ENCODE results near the gene SDC1.

DNA sequence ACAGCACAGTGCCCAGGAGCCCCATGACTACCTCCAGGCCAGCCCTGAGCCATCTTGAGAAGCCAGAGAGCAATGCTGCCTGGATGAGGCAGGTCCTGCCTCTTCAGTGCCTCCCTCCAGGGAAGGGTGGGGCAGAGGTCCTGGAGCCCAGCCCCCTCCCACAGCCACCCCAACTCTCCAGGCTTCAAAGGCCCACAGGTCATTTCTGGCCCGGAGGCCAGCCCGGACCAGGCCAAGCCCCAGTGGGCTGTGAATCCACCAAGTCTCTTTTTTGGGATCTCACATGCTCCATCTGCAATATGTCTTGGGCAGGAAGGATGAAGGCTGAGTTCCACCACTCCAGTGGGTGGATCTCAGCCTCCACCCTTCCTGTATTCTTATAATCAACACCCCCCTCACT, 36.7 kb downstream of the SDC1 start:
- TF ChIP-seq EP300 (IDR thresholded peaks at IDR 0.05; ENCODE audit: borderline replicate concordance in 1 of 2, low read depth in 2 of 2, low read length in 2 of 2), result no peak
- TF ChIP-seq, protein P1, sequence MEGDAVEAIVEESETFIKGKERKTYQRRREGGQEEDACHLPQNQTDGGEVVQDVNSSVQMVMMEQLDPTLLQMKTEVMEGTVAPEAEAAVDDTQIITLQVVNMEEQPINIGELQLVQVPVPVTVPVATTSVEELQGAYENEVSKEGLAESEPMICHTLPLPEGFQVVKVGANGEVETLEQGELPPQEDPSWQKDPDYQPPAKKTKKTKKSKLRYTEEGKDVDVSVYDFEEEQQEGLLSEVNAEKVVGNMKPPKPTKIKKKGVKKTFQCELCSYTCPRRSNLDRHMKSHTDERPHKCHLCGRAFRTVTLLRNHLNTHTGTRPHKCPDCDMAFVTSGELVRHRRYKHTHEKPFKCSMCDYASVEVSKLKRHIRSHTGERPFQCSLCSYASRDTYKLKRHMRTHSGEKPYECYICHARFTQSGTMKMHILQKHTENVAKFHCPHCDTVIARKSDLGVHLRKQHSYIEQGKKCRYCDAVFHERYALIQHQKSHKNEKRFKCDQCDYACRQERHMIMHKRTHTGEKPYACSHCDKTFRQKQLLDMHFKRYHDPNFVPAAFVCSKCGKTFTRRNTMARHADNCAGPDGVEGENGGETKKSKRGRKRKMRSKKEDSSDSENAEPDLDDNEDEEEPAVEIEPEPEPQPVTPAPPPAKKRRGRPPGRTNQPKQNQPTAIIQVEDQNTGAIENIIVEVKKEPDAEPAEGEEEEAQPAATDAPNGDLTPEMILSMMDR (IDR thresholded peaks at IDR 0.05; ENCODE audit: control extremely low read depth in 1 of 3, insufficient read depth in 1 of 3, low read depth in 1 of 3, low read length in 3 of 3), result no peak
- TF ChIP-seq, protein P2, sequence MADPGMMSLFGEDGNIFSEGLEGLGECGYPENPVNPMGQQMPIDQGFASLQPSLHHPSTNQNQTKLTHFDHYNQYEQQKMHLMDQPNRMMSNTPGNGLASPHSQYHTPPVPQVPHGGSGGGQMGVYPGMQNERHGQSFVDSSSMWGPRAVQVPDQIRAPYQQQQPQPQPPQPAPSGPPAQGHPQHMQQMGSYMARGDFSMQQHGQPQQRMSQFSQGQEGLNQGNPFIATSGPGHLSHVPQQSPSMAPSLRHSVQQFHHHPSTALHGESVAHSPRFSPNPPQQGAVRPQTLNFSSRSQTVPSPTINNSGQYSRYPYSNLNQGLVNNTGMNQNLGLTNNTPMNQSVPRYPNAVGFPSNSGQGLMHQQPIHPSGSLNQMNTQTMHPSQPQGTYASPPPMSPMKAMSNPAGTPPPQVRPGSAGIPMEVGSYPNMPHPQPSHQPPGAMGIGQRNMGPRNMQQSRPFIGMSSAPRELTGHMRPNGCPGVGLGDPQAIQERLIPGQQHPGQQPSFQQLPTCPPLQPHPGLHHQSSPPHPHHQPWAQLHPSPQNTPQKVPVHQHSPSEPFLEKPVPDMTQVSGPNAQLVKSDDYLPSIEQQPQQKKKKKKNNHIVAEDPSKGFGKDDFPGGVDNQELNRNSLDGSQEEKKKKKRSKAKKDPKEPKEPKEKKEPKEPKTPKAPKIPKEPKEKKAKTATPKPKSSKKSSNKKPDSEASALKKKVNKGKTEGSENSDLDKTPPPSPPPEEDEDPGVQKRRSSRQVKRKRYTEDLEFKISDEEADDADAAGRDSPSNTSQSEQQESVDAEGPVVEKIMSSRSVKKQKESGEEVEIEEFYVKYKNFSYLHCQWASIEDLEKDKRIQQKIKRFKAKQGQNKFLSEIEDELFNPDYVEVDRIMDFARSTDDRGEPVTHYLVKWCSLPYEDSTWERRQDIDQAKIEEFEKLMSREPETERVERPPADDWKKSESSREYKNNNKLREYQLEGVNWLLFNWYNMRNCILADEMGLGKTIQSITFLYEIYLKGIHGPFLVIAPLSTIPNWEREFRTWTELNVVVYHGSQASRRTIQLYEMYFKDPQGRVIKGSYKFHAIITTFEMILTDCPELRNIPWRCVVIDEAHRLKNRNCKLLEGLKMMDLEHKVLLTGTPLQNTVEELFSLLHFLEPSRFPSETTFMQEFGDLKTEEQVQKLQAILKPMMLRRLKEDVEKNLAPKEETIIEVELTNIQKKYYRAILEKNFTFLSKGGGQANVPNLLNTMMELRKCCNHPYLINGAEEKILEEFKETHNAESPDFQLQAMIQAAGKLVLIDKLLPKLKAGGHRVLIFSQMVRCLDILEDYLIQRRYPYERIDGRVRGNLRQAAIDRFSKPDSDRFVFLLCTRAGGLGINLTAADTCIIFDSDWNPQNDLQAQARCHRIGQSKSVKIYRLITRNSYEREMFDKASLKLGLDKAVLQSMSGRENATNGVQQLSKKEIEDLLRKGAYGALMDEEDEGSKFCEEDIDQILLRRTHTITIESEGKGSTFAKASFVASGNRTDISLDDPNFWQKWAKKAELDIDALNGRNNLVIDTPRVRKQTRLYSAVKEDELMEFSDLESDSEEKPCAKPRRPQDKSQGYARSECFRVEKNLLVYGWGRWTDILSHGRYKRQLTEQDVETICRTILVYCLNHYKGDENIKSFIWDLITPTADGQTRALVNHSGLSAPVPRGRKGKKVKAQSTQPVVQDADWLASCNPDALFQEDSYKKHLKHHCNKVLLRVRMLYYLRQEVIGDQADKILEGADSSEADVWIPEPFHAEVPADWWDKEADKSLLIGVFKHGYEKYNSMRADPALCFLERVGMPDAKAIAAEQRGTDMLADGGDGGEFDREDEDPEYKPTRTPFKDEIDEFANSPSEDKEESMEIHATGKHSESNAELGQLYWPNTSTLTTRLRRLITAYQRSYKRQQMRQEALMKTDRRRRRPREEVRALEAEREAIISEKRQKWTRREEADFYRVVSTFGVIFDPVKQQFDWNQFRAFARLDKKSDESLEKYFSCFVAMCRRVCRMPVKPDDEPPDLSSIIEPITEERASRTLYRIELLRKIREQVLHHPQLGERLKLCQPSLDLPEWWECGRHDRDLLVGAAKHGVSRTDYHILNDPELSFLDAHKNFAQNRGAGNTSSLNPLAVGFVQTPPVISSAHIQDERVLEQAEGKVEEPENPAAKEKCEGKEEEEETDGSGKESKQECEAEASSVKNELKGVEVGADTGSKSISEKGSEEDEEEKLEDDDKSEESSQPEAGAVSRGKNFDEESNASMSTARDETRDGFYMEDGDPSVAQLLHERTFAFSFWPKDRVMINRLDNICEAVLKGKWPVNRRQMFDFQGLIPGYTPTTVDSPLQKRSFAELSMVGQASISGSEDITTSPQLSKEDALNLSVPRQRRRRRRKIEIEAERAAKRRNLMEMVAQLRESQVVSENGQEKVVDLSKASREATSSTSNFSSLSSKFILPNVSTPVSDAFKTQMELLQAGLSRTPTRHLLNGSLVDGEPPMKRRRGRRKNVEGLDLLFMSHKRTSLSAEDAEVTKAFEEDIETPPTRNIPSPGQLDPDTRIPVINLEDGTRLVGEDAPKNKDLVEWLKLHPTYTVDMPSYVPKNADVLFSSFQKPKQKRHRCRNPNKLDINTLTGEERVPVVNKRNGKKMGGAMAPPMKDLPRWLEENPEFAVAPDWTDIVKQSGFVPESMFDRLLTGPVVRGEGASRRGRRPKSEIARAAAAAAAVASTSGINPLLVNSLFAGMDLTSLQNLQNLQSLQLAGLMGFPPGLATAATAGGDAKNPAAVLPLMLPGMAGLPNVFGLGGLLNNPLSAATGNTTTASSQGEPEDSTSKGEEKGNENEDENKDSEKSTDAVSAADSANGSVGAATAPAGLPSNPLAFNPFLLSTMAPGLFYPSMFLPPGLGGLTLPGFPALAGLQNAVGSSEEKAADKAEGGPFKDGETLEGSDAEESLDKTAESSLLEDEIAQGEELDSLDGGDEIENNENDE (IDR thresholded peaks at IDR 0.05; ENCODE audit: insufficient replicate concordance, low read length), result no peak
- no peak for TF ChIP-seq RAD21 (IDR thresholded peaks at IDR 0.05 in 1 of 2, conservative IDR thresholded peaks at IDR 0.05 in 1 of 2; ENCODE audit: low read depth in 2 of 2, low read length in 2 of 2)
- no peak for TF ChIP-seq POLR2A (IDR thresholded peaks at IDR 0.05; ENCODE audit: control extremely low read depth in 1 of 2, low read depth in 2 of 2, low read length in 2 of 2)
- TF ChIP-seq GABPA (IDR thresholded peaks at IDR 0.05; ENCODE audit: borderline replicate concordance, insufficient read depth, low read length), result no peak
